A549 treated with Hydrocortisone at 1 μM for 4 hours (cell line): Measurements from ENCODE around the gene UBFD1. TPM values are rescaled to one million over a fixed set of nuclear protein-coding genes. Genes with fewer than 3 reads are reported as not detected.

Source experiments
- total RNA-seq: library from RNA; stranded (reverse); fragments of 200-300 nt; extraction: Qiagen RNA extraction; gene quantifications from 5 replicates; pipeline ENCODE4 v1.2.3, GENCODE V29; 2022

The UBFD1 gene, protein sequence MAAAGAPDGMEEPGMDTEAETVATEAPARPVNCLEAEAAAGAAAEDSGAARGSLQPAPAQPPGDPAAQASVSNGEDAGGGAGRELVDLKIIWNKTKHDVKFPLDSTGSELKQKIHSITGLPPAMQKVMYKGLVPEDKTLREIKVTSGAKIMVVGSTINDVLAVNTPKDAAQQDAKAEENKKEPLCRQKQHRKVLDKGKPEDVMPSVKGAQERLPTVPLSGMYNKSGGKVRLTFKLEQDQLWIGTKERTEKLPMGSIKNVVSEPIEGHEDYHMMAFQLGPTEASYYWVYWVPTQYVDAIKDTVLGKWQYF
- total RNA-seq = 41.5 to 50.1 TPM (median 48.3 TPM) in 5 replicates

DNA sequence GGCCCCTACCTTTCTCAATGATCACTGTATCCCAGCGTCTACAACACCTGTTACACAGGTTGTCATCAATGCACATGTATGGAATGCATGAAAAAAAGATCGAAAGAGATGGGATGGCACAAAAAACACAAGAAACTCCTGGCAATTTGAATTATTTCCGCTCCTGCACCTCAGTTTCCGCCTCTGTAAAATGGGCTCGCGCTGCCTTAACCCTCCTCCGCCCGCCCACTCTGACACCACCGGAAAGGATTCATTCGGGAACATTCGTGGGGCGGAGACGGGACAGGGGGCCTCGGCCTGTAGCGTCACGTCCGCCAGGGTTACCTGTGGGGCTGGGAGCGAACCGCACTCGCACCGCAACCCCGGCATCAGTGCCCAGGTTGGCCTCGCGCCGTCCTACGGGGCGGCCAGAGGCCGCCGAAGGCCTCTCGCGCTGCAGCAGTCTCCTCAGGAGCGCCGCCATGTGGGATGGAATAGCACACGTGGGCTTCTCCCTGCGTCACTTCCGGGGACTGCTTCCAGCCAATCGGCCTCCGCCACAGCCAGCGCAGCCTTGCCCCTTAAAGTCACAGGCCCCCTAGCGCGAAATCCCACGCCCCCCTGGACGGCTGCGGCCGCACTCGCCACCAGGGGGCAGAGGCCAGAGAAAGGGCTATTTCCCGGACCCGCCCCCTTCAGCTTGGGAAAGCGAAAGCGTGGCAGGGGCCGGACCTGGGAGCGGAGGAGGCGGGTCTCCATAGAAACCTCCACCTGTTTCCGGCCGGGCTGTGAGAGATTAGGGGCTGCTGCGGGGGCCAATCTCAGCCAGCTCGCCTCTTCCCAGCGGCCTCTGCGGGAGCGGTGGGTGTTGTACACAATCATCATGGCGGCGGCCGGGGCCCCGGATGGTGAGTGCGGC is at the start of gene UBFD1, which contains the start of gene EARS2:
TSS of gene UBFD1 (plus strand) at position 847 of the 898 bp plus-strand sequence. CDS start at position 863, 16 bp downstream.
TSS of gene EARS2 (minus strand) at position 470 of the 898 bp plus-strand sequence. CDS start at position 463, 7 bp downstream.

DNA sequence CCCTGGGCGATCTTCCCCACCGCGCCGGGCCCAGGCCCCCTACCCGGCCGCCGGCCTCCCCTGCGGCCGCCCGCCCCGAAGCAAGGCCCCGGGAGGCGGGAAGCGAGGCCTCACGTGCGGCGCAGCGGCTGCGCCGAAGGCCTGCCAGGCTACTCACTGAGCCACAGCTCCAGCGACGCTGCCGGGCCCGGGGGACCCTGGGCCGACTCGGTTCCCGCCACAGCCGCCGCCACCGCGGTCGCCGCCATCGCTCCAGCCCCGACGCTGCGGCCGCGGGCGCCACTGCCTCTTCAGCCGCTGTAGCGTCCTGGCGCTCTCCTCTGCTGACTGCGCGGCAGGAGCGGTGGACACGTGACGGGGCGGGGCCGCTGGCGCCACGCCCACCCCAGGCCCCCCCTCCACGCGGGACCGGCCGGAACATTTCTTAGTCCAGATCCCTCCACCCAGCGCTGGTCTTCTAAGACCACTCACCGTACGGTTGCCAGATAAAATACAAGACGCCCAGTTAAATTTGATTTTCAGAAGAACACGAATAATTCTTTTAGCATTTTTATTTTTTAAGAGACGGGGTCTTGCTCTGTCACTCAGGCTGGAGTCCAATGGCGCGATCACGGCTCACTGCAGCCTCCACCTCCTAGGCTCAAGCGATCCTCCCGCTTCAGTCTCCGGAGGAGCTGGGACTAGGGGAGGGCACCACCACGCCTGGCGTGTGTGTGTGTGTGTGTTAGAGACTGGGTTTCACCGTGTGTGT is 47.2 kb upstream of the UBFD1 start, which contains the start of gene GGA2:
TSS of gene GGA2 (minus strand) at position 331 of the 751 bp plus-strand sequence. CDS start at position 248, 83 bp downstream.

DNA sequence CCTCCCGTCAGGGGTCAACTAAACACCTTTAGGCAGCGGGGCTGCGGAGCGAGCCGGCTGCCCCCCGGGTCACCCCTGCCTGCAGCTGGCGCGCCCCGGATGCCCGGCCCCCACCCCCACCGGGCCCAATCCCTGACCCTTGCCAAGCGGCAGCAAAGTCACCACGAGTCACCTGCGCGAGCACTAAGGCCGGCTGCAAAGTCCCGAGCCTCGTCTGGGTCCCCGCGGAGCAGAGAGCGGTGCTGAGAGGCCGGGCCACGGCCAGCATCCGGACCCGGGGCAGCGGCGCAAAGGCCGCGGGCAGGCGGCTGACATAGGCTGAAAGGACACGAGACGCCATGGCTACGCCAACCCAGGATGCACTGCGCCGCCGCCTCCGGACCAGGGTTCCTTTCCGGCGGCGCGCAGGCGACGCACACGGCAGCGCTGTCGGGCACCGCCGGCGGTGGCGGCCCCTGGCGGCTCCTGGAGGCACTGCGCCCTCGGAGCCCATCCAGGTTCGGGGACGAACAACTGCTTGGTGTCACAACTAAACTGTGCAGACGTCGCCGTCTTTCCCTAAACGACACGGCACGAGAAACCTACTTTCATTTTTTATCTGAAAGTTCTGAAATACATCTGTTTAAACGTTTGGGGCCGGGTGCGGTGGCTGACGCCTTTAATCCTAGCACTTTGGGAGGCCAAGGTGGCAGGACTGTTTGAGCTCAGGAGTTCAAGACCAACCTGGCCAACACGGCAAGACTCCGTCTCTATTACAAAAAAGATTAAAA is 38.6 kb downstream of the UBFD1 start, which contains the start of gene NDUFAB1:
TSS of gene NDUFAB1 (minus strand) at position 366 of the 770 bp plus-strand sequence. CDS start at position 340, 26 bp downstream.

Other genes starting within 250 kb of the UBFD1 start
- 16.4 to 17.6 TPM (median 17.2 TPM) in 5 replicates for gene COG7, start 104.5 kb upstream of the UBFD1 start, total RNA-seq
- 24.0 to 32.4 TPM (median 27.0 TPM) in 5 replicates for gene GGA2, start 47.2 kb upstream of the UBFD1 start, total RNA-seq
- gene EARS2, start 377 bp upstream of the UBFD1 start, total RNA-seq = 24.7 to 31.9 TPM (median 31.0 TPM) in 5 replicates
- gene NDUFAB1, start 38.6 kb downstream of the UBFD1 start, total RNA-seq = 149 to 205 TPM (median 188 TPM) in 5 replicates
- gene PALB2, start 83.6 kb downstream of the UBFD1 start, total RNA-seq = 9.0 to 12.1 TPM (median 10.7 TPM) in 5 replicates
- 69.9 to 75.9 TPM (median 72.8 TPM) in 5 replicates for gene DCTN5, start 83.7 kb downstream of the UBFD1 start, total RNA-seq
- gene PLK1, start 121.2 kb downstream of the UBFD1 start, total RNA-seq = 150 to 164 TPM (median 157 TPM) in 5 replicates
- gene ERN2, start 155.5 kb downstream of the UBFD1 start, total RNA-seq = not detected in 5 replicates
- 0.05 to 0.06 TPM in 2 of 5 replicates, not detected in the others for gene CHP2, start 197.3 kb downstream of the UBFD1 start, total RNA-seq